SW 1271 (cell line): Measurements from ENCODE around the gene RAD51B.
"Not testable (repeated sequence)": the region's sequence is repeated elsewhere in the genome, so short reads cannot be mapped to it uniquely, and the experiment has no call there.

Experiments used
- DNase-seq, 2 experiments: peaks; one replicate each; lab custom pipeline; 2025; lab: John Stamatoyannopoulos, UW

RAD51B gene

GRCh38 chr14:67984274-67984673 lies 164.7 kb downstream of the RAD51B start:
- no peak for DNase-seq

GRCh38 chr14:67986131-67986841 lies 166.7 kb downstream of the RAD51B start:
- no peak for DNase-seq

DNA sequence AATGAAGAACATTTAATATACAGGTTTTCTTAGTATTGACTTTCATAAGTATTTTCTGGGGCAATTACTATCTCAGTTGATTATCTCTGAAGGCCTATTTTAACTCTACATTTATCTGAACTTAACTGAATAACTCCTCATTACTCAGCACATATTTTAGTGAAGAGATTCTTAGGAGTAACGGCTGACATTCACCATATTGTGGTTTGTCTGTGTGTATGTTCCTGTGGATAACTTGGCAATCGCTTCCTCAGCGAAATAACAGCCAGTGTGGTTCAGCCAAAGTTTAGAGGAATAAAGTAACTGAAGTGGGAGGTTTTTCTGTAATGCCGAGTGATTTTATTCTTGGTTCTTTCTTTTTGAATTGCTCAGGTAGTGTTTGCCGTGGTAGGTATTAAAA lies 168.0 kb downstream of the RAD51B start:
- DNase-seq = no peak

DNA sequence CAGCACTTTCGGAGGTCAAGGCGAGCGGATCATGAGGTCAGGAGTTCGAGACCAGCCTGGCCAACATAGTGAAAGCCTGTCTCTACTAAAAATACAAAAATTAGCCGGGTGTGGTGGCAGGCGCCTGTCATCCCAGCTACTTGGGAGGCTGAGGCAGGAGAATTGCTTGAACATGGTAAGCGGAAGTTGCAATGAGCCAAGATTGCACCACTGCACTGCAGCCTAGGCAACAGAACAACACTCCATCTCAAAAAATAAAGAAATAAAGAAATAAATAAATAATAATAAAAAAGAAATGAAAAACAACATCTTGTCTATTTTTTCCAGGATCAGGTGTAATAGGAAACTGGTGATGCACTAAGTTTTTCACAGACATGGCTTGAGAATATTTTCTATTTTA lies 168.6 kb downstream of the RAD51B start:
- not testable (repeated sequence) for DNase-seq

DNA sequence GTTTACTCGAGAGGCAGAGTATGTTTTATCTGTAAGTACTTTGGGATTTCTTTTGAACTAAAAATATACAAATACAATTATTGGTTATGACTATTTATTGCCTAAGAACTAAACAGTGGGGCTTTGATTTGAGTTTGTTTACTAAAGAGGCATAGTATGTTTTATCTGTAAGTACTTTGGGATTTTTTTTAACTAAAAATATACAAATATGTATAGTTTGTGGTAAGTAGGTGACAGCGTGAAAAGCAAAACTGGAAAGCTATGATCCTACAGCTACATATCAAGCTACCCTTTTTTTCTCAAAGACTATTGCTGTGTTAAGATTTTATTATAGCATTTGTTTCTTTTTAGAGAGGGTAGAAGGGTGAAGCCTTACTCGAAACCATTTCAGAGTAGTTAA lies 171.0 kb downstream of the RAD51B start:
- no peak for DNase-seq

DNA sequence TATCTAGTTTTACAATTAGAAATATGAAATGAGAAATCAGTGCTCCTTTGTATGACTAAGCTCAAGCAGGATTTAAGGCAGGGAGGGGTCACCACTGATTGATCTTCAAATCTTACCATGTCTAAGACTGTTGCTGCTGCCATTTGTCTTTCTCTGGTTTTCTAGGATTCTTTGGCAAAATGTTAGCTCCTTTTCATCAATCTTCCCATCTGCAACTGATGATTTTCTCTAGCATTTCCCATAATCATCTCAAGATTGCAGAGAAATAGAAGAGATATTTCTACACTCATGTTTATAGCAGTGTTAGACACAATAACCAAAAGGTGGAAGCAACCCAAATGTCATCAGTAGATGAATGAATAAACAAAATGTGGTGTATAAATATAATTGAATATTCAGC lies 175.0 kb downstream of the RAD51B start:
- DNase-seq = no peak

DNA sequence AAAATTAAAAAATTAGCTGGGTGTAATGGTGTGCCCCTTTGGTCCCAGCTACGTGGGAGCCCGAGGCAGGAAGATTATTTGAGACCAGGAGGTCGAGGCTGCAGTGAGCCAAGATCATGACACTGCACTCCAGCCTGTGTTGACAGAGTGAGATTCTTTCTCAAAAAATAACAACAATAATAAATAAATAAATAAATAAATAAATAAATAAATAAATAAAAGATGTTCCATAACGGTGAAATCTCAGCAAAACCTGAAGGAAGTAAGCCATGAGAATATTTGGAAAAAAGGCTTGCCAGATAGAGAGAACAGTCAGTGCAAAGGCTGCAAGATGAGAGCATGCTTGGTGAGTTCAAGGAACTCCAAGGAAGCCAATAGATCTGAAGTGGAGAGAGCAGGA lies 176.7 kb downstream of the RAD51B start:
- no peak for DNase-seq

DNA sequence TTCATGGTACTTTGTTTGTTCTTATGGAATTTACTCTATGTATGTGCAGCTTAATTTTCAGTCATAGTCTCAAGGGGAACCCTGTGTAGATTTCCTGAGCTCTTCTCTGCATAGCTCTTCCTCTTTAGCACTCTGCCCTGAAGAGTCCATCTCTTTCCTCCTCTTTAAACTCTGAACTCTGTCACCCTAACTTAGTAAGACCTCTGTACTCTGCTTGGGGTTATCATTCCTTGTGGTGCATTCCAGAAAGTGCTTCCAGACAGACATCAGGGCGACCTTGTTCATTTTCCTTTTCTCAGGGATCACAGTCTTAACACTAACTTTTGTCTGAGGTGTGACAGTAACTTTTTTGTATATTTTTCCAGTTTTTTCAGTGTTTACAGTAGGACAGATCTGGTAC lies 179.3 kb downstream of the RAD51B start:
- no peak for DNase-seq

GRCh38 chr14:67999290-67999689 lies 179.7 kb downstream of the RAD51B start:
- DNase-seq = no peak

GRCh38 chr14:67999705-68000384 lies 180.3 kb downstream of the RAD51B start:
- DNase-seq = peak in 1 of 2 experiments; percentile 9

GRCh38 chr14:68000511-68000910 lies 180.9 kb downstream of the RAD51B start:
- DNase-seq = no peak

- DNase-seq = no peak
Measured at GRCh38 chr14:68008491-68008890, 188.9 kb downstream of the RAD51B start.

DNA sequence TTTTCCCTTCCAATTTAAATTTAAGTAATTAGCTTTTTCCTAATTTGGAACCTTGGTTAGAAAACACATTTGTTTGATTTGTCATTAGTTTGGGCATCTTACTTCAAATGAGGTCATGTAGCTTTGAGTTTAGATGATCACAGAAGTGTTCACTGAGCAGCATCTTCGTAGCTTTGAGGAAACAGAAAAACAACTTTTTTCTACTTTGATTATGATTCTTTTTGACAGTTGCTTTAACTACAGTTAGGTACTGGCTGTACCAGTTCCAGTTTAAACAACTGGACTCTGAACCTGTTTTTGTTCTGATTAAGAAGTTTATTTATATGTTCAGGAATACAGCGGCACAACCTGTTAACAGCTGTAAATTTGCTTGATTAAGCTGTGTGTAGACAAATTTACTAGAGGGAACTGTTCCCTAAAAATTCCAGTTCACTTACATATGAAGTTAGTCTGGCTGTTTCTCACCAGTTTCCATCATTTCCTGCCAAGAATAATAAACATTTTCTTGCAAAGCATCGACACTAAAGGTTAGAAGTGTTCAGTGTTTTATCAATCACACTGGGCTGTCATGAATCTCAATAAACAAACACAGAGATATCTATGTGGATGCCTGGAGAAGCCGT lies 191.9 kb downstream of the RAD51B start:
- DNase-seq = no peak

DNA sequence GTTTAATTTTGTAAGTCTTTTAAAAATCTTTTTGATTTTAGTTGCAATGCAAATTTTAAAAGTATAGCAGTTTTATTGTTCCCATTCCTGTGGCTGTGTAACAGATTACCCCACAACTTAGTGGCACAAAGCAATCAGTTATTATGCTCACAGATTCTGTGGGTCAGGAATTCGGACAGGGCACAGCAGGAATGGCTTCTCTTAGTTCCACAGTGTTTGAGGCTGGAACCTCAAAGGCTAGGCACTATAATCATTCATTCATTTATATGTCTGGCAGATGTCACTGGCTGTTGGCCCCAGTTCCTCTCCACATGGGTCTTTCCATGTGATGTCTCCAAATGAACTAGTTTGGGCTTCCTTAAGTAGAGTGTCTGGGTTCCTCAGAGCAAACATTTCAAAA lies 193.3 kb downstream of the RAD51B start:
- DNase-seq = no peak

- no peak for DNase-seq
Measured at GRCh38 chr14:68013326-68013725, 193.7 kb downstream of the RAD51B start.

DNA sequence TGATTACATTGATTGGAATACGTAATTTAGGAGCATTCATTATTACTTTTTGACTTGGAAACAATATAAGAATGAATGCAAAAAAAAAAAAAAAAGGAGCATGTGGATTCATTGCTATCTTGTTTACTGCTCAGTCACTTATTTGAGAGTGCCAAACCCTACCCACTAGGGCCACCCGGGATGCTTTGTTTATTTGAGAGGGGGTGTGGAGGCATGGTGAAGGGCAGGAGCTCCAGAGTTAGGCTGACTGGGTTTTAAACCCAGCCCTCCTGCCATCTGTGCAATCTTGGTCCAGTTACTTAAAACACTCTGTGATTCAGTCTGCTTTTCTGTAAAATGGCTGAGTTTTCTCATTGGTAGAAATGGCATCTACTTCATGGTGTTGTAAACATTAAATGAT lies 195.2 kb downstream of the RAD51B start:
- DNase-seq = no peak

DNA sequence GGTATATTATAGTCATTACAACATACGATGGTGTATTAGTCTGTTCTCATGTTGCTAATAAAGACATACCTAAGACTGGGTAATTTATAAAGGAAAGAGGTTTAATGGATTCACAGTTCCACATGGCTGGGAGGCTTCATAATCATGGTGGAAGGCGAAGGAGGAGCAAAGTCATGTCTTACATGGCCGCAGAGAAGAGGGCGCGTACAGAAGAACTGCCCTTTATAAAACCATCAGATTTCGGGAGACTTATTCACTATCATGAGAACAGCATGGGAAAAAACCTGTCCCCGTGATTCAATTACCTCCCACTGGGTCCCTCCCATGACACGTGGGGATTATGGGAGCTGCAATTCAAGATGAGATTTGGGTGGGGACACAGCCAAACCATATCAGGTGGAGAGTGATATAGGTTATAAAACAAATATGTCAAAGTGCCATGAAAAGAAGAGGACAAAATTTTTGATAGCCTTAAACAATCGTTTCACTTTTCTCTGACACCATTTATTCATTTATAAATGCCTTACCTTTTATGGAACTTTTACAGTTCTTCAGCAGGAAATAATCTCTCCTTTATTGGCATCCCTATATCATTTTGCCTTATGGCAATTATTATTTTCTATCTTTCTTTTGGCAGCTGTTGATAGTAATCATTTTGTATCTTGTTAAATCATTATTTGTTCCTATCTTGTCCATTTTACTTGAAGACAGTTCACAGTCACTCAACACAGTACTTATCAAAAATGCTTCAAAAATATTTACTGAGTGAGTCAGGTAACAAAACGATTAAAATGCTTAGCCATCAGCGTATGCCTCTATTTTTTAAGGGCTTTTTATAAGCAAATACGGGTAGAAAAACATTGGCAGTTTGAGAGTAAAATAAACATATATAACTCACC lies 196.0 kb downstream of the RAD51B start:
- no peak for DNase-seq

- no peak for DNase-seq
Measured at GRCh38 chr14:68016255-68016914, 196.8 kb downstream of the RAD51B start.

DNA sequence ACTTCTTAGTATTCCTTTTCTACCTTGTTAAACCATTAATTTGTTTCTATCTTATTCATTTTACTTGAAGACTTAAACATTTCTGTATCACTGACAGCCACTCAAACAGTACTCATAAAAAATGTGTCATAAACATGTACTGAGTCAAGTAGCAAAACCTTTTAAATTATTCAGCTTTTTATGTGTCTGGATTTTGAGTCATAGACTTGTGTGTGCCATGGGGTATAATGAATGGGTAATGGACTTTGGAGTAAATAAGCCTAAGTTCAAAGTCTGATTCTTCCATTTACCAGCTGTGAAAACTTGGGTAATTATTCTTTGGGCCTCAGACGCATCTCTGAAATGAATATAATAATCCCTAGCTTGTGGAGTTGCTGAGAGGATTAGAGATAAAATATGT lies 199.0 kb downstream of the RAD51B start:
- no peak for DNase-seq

DNA sequence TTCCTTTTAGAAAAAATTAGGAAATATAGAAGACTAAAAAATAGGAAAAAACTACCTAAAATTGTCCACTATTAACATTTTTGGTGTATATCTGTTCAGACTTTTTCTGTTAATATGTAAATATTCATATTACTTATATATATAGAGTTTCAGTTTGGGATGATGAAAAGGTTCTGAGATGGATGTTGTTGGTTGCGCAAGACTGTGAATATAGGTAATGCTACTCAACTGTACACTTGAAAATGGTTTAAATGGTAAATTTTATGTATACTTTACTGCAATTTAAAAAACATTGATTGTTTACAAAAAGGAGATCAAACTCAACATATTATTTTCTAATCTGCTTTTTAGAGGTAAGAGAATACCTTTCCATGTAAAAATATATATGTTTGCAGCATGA lies 200.9 kb downstream of the RAD51B start:
- DNase-seq = no peak

DNA sequence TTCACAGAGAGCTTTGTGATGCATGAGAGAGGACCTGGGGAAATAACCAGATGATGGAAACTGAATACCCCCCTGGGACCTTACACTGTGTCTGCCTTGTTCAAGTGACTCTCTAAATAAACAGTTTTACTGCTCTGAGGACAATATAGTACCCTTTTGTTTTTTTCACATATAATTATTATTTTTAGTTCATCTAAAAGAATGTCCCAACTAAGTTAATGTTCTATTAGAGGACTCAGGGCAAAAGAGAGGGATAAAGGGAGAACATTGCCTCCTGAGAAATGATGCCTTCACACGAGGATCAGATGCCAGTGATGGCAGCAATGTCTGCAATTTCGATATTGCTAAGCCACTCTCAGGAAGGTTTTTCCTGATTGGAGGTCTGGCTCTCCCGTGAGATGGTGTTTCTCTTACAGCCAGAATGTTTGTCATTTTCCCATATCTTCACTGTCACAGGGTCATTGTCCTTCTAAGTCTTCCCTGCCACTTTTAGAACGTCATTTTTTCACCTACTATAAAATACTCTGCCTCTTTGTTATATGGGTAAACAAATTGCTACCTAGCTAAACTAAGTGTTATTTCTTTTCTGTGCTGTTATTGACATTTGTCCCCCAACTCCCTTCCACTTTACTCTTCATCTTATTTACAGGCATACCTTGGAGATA lies 201.6 kb downstream of the RAD51B start:
- no peak for DNase-seq
